PC-3 (cell line): ENCODE results near the gene RGS9BP. TPM values are rescaled to one million over a fixed set of nuclear protein-coding genes. Genes with fewer than 3 reads are reported as not detected.
A peak's percentile ranks its signal among the peaks of the same experiment; 100 is the strongest.
"Not testable (repeated sequence)": the region's sequence is repeated elsewhere in the genome, so short reads cannot be mapped to it uniquely, and the experiment has no call there.

Source experiments
- ATAC-seq: fragments of 200-7000 bp; cut with Tn5 transposase; 2 replicates; pipeline ENCODE4 v1.9.1; 2020; ENCODE audit warnings: mild to moderate bottlenecking, moderate library complexity
- BruUV-seq: library from RNA; stranded (reverse); fragments of 400-500 nt; replicated peaks from 2 replicates; lab custom pipeline; 2021; lab: Mats Ljungman, UMichigan
- CTCF ChIA-PET: fragments of 300-600 bp; sonication (Branson Sonifier 250); formaldehyde crosslinking; loops from one replicate; lab custom pipeline; 2022; ENCODE audit warnings: antibody characterized with exemption; lab: Charles Lee
- POLR2A ChIA-PET: fragments of 300-600 bp; sonication (Branson Sonifier 250); formaldehyde crosslinking; loops from one replicate; lab custom pipeline; 2022; ENCODE audit warnings: antibody characterized with exemption; ENCODE audit not compliant: unreplicated experiment; lab: Charles Lee
- DNase-seq: peaks from one replicate; pipeline ENCODE4 v3.0.0-alpha.2; 2015
- H2AFZ ChIP-seq: fragments of 300-600 bp; sonication (generic); 2 replicates; pipeline ENCODE4 v1.6.0; 2016; ENCODE audit warnings: antibody characterized with exemption, low read length
- H3F3A ChIP-seq: fragments of 300-600 bp; sonication (generic); one replicate; pipeline ENCODE4 v1.6.0; 2017; ENCODE audit warnings: antibody characterized with exemption, low read length, control low read depth, mild to moderate bottlenecking; ENCODE audit not compliant: unreplicated experiment
- H3K27ac ChIP-seq: fragments of 300-600 bp; sonication (generic); 2 replicates; pipeline ENCODE4 v1.5.1; 2016; ENCODE audit warnings: mild to moderate bottlenecking, low read length
- H3K27me3 ChIP-seq: fragments of 300-600 bp; sonication (generic); 2 replicates; pipeline ENCODE4 v1.6.1; 2016; ENCODE audit warnings: low read length, mixed read lengths
- H3K36me3 ChIP-seq: fragments of 300-600 bp; sonication (generic); 2 replicates; pipeline ENCODE4 v1.6.1; 2016; ENCODE audit warnings: low read depth, mixed run types, low read length, mixed read lengths
- H3K4me1 ChIP-seq: fragments of 300-600 bp; sonication (generic); 2 replicates; pipeline ENCODE4 v1.5.1; 2016; ENCODE audit warnings: low read length; ENCODE audit not compliant: insufficient read depth
- H3K4me2 ChIP-seq: fragments of 300-600 bp; sonication (generic); 2 replicates; pipeline ENCODE4 v1.6.0; 2016; ENCODE audit warnings: low read length
- H3K4me3 ChIP-seq: fragments of 300-600 bp; sonication (generic); 2 replicates; pipeline ENCODE4 v1.5.1; 2016; ENCODE audit warnings: mild to moderate bottlenecking, low read length, mixed read lengths
- H3K79me2 ChIP-seq: fragments of 300-600 bp; sonication (generic); 2 replicates; pipeline ENCODE4 v1.6.1; 2017; ENCODE audit warnings: low read length, mixed read lengths
- H3K9ac ChIP-seq: fragments of 300-600 bp; sonication (generic); 2 replicates; pipeline ENCODE4 v1.6.0; 2016; ENCODE audit warnings: mild to moderate bottlenecking, low read length
- H3K9me2 ChIP-seq: fragments of 300-600 bp; sonication (generic); replicated peaks from 2 replicates; pipeline ENCODE4 v1.6.1; 2016; ENCODE audit warnings: mixed run types, low read length, mixed read lengths
- H3K9me3 ChIP-seq: fragments of 300-600 bp; sonication (generic); 2 replicates; pipeline ENCODE4 v1.6.1; 2016; ENCODE audit warnings: low read length, mixed read lengths
- H4K20me1 ChIP-seq: fragments of 300-600 bp; sonication (generic); 2 replicates; pipeline ENCODE4 v1.6.1; 2016; ENCODE audit warnings: low read length, mixed read lengths
- CTCF ChIP-seq: fragments of 300-600 bp; sonication (generic); conservative IDR thresholded peaks from 2 replicates; pipeline ENCODE4 v1.5.1; 2017; ENCODE audit warnings: antibody characterized with exemption, low read depth, mild to moderate bottlenecking, low read length
- EZH2 ChIP-seq: fragments of 300-600 bp; sonication (generic); IDR thresholded peaks from one replicate; pipeline ENCODE4 v1.6.1; 2017; ENCODE audit warnings: antibody characterized with exemption, mild to moderate bottlenecking, low read length; ENCODE audit not compliant: unreplicated experiment
- EZH2phosphoT487 ChIP-seq: fragments of 300-600 bp; sonication (generic); IDR thresholded peaks from 2 replicates; pipeline ENCODE4 v1.6.1; 2018; ENCODE audit warnings: mild to moderate bottlenecking, antibody characterized with exemption, low read length, borderline replicate concordance
- intact Hi-C: fragments of 100-400 bp; cut with micrococcal nuclease; formaldehyde crosslinking; loops from 2 replicates; pipeline ENCODE4 v1.9.0; 2023
- total RNA-seq: library from RNA; depleted of rRNA; stranded (reverse); fragments of >200 nt; gene quantifications from 2 replicates; pipeline ENCODE4 v1.2.3, GENCODE V29; 2014

RGS9BP gene
- total RNA-seq, 1 experiment from 2014 or later, result 1.6 TPM

- BruUV-seq, result no TSS peak
- no peaks in the 10 kb centered on the region for H3K27me3 ChIP-seq
- H3F3A ChIP-seq, result no peaks in the 10 kb centered on the region
- CTCF ChIA-PET, result no interaction called here
- POLR2A ChIA-PET, result interaction anchor here (0.6 kb wide), 1 partner anchor 253 kb away, joined by 3 read pairs; no protein-coding TSS in a partner anchor
- H3K79me2 ChIP-seq, result peaks cover 62% of the 10 kb centered on the region
- H3K27ac ChIP-seq, result peak overlapping the region; percentile 34
- no peaks in the 10 kb centered on the region for H3K36me3 ChIP-seq
- H4K20me1 ChIP-seq, result no peaks in the 10 kb centered on the region
- intact Hi-C loops, result loop anchor here (5.0 kb wide), 2 partner anchors 235 to 280 kb away; partner anchors contain the start of genes CEP89 and FAAP24
- peak overlapping the region; percentile 99 for H3K4me2 ChIP-seq
- TF ChIP-seq EZH2phosphoT487 (no peak), EZH2 (no peak), CTCF (no peak)
- peak overlapping the region; percentile 90 for H3K4me3 ChIP-seq
- peak overlapping the region; percentile 68; the same call in 1 of the 2 replicates for H2AFZ ChIP-seq
- H3K9ac ChIP-seq, result peak overlapping the region; percentile 92
- ATAC-seq (peak; percentile 58), DNase-seq (peak; percentile 49)
- H3K9me2 ChIP-seq, result no peaks in the 10 kb centered on the region
- H3K4me1 ChIP-seq, result peaks cover 18% of the 10 kb centered on the region
- H3K9me3 ChIP-seq, result no peaks in the 10 kb centered on the region
These were observed 16.5 kb downstream of the RGS9BP start for GRCh38 chr19:32691952-32692726.

GRCh38 chr19:32692727-32693061 is 17.0 kb downstream of the RGS9BP start:
- peak overlapping the region; percentile 92 for H3K9ac ChIP-seq
- DNase-seq (no peak), ATAC-seq (peak; percentile 3; the same call in 1 of the 2 replicates)
- ChIA-PET CTCF (no interaction called here), POLR2A (no interaction called here)
- BruUV-seq, result no TSS peak
- H4K20me1 ChIP-seq, result no peaks in the 10 kb centered on the region
- H3F3A ChIP-seq, result no peaks in the 10 kb centered on the region
- H3K9me3 ChIP-seq, result no peaks in the 10 kb centered on the region
- no peaks in the 10 kb centered on the region for H3K36me3 ChIP-seq
- peaks cover 18% of the 10 kb centered on the region for H3K4me1 ChIP-seq
- peak overlapping the region; percentile 99 for H3K4me2 ChIP-seq
- peak overlapping the region; percentile 34 for H3K27ac ChIP-seq
- peak overlapping the region; percentile 68; the same call in 1 of the 2 replicates for H2AFZ ChIP-seq
- intact Hi-C loops, result loop anchor here (5.0 kb wide), 2 partner anchors 235 to 280 kb away; partner anchors contain the start of genes CEP89 and FAAP24
- TF ChIP-seq EZH2phosphoT487 (no peak), CTCF (no peak), EZH2 (no peak)
- peaks cover 68% of the 10 kb centered on the region for H3K79me2 ChIP-seq
- H3K9me2 ChIP-seq, result no peaks in the 10 kb centered on the region
- H3K4me3 ChIP-seq, result peak overlapping the region; percentile 90
- H3K27me3 ChIP-seq, result no peaks in the 10 kb centered on the region

- H3K9me2 ChIP-seq, H4K20me1 ChIP-seq, H3K9me3 ChIP-seq, H3K36me3 ChIP-seq, ATAC-seq, CTCF ChIA-PET, H3K27me3 ChIP-seq, POLR2A ChIA-PET, H2AFZ ChIP-seq, H3F3A ChIP-seq: not testable (repeated sequence)
- Histone ChIP-seq H3K27ac (0 out of 2 replicates have a peak overlapping the region, but pooled peaks have one; percentile 34), H3K4me1 (peaks cover 18% of the 10 kb centered on the region), H3K4me3 (peak overlapping the region; percentile 90), H3K4me2 (peak overlapping the region; percentile 99), H3K79me2 (peaks cover 72% of the 10 kb centered on the region), H3K9ac (peak overlapping the region; percentile 92)
- DNase-seq, result peak; percentile 57
- BruUV-seq, result TSS peak; percentile 24
- intact Hi-C loops, result loop anchor here (5.0 kb wide), 2 partner anchors 234 to 279 kb away; partner anchors contain the start of genes CEP89 and FAAP24
These were observed 17.8 kb downstream of the RGS9BP start for GRCh38 chr19:32693151-32694108.

- BruUV-seq, CTCF ChIA-PET, H3K9me3 ChIP-seq, H3K9ac ChIP-seq, H3K36me3 ChIP-seq, H4K20me1 ChIP-seq, POLR2A ChIA-PET, H2AFZ ChIP-seq, H3K27ac ChIP-seq, ATAC-seq, H3K27me3 ChIP-seq, H3K9me2 ChIP-seq, H3F3A ChIP-seq: not testable (repeated sequence)
- Histone ChIP-seq H3K4me1 (peaks cover 18% of the 10 kb centered on the region), H3K4me2 (peak overlapping the region; percentile 99), H3K79me2 (peaks cover 76% of the 10 kb centered on the region), H3K4me3 (peak overlapping the region; percentile 90)
- DNase-seq, result peak; percentile 28
- intact Hi-C loops, result loop anchor here (5.0 kb wide), 2 partner anchors 233 to 278 kb away; partner anchors contain the start of genes CEP89 and FAAP24
These were observed 18.7 kb downstream of the RGS9BP start for GRCh38 chr19:32694316-32694715.
